GM12873 (cell line): ENCODE measurements around the gene WFDC10B.

ENCODE experiments used
- TF ChIP-seq, protein P1 (sequence below): IDR thresholded peaks from 2 replicates; pipeline ENCODE4 v1.5.1; 2012; ENCODE audit warnings: low read depth, mild to moderate bottlenecking, moderate library complexity, low read length, control low read depth; ENCODE audit not compliant: insufficient read depth; ENCODE audit errors: missing control alignments

The WFDC10B gene

GRCh38 chr20:45727044-45727443 lies 22.2 kb upstream of the WFDC10B start:
- TF ChIP-seq, protein P1, sequence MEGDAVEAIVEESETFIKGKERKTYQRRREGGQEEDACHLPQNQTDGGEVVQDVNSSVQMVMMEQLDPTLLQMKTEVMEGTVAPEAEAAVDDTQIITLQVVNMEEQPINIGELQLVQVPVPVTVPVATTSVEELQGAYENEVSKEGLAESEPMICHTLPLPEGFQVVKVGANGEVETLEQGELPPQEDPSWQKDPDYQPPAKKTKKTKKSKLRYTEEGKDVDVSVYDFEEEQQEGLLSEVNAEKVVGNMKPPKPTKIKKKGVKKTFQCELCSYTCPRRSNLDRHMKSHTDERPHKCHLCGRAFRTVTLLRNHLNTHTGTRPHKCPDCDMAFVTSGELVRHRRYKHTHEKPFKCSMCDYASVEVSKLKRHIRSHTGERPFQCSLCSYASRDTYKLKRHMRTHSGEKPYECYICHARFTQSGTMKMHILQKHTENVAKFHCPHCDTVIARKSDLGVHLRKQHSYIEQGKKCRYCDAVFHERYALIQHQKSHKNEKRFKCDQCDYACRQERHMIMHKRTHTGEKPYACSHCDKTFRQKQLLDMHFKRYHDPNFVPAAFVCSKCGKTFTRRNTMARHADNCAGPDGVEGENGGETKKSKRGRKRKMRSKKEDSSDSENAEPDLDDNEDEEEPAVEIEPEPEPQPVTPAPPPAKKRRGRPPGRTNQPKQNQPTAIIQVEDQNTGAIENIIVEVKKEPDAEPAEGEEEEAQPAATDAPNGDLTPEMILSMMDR: no peak

- TF ChIP-seq, protein P1: no peak
Observed at GRCh38 chr20:45725134-45725533, 20.3 kb upstream of the WFDC10B start.

- TF ChIP-seq, protein P1: no peak
Observed at GRCh38 chr20:45722047-45722446, 17.2 kb upstream of the WFDC10B start, which contains the start of gene SPINT4. Gene SPINT4, plus strand, starts transcription at chr20:45722347. Its CDS starts 21 bp downstream, at chr20:45722368.

- TF ChIP-seq, protein P1: no peak
Observed at GRCh38 chr20:45701873-45702272, 2.9 kb downstream of the WFDC10B start, which contains the start of gene WFDC13. Gene WFDC13, plus strand, starts transcription at chr20:45702038. Its CDS starts 86 bp downstream, at chr20:45702124.

GRCh38 chr20:45701104-45701503 lies 3.7 kb downstream of the WFDC10B start:
- TF ChIP-seq, protein P1: no peak

- TF ChIP-seq, protein P1: no peak
Observed at GRCh38 chr20:45695496-45695895, 9.3 kb downstream of the WFDC10B start.

GRCh38 chr20:45685896-45686295 lies 18.9 kb downstream of the WFDC10B start:
- TF ChIP-seq, protein P1: no peak
